ENCODE measurements around the gene UCN.
"Not testable (repeated sequence)": the region's sequence is repeated elsewhere in the genome, so short reads cannot be mapped to it uniquely, and the experiment has no call there.

Gene UCN

GRCh38 chr2:27308359-27308881 lies at the start of gene UCN:
UCN (minus strand) TSS chr2:27308445; CDS start chr2:27307895, 550 bp downstream.
- DNase-seq (ENCODE audit: low spot score), result no peak

GRCh38 chr2:27356382-27357181 lies 48.3 kb upstream of the UCN start, which contains the start of gene GTF3C2:
GTF3C2 (minus strand) TSS chr2:27356764; CDS start chr2:27343554, 13,210 bp downstream.
- DNase-seq (ENCODE audit: low spot score), result peak; percentile 98

- DNase-seq (ENCODE audit: low spot score), result peak; percentile 40
Measured at GRCh38 chr2:27356056-27356381, 47.8 kb upstream of the UCN start.

GRCh38 chr2:27354597-27354927 lies 46.3 kb upstream of the UCN start:
- DNase-seq (ENCODE audit: low spot score), result no peak

- no peak for DNase-seq (ENCODE audit: low spot score)
Measured at GRCh38 chr2:27353762-27354596, 45.7 kb upstream of the UCN start.

GRCh38 chr2:27353386-27353761 lies 45.1 kb upstream of the UCN start:
- not testable (repeated sequence) for DNase-seq (ENCODE audit: low spot score)

- no peak for DNase-seq (ENCODE audit: low spot score)
Measured at GRCh38 chr2:27351802-27352598, 43.8 kb upstream of the UCN start.

GRCh38 chr2:27350106-27350693 lies 42.0 kb upstream of the UCN start:
- DNase-seq (ENCODE audit: low spot score), result no peak

GRCh38 chr2:27347641-27348040 lies 39.4 kb upstream of the UCN start:
- DNase-seq (ENCODE audit: low spot score), result no peak

- no peak for DNase-seq (ENCODE audit: low spot score)
Measured at GRCh38 chr2:27336173-27336572, 27.9 kb upstream of the UCN start.

GRCh38 chr2:27335311-27335710 lies 27.1 kb upstream of the UCN start:
- DNase-seq (ENCODE audit: low spot score), result no peak

- no peak for DNase-seq (ENCODE audit: low spot score)
Measured at GRCh38 chr2:27324720-27325119, 16.5 kb upstream of the UCN start.

GRCh38 chr2:27323596-27324285 lies 15.5 kb upstream of the UCN start:
- no peak for DNase-seq (ENCODE audit: low spot score)

GRCh38 chr2:27322766-27323595 lies 14.7 kb upstream of the UCN start, which contains the start of gene MPV17:
MPV17 (minus strand) TSS chr2:27323097; CDS start chr2:27322517, 580 bp downstream.
- DNase-seq (ENCODE audit: low spot score), result peak; percentile 93

GRCh38 chr2:27322301-27322765 lies 14.1 kb upstream of the UCN start:
- no peak for DNase-seq (ENCODE audit: low spot score)

GRCh38 chr2:27320958-27321543 lies 12.8 kb upstream of the UCN start:
- DNase-seq (ENCODE audit: low spot score), result no peak

GRCh38 chr2:27319839-27320238 lies 11.6 kb upstream of the UCN start:
- not testable (repeated sequence) for DNase-seq (ENCODE audit: low spot score)

- peak; percentile 20 for DNase-seq (ENCODE audit: low spot score)
Measured at GRCh38 chr2:27316655-27317412, 8.6 kb upstream of the UCN start.

- DNase-seq (ENCODE audit: low spot score), result no peak
Measured at GRCh38 chr2:27315122-27315521, 6.9 kb upstream of the UCN start.

Data from pons (tissue), 1 donor.